Liver (tissue), 3 donors: Measurements from ENCODE around the gene MYO9A.

ENCODE experiments used
- GABPA ChIP-seq, 2 donors: IDR thresholded peaks in 1 of 2; conservative IDR thresholded peaks in 1 of 2; 2 replicates each; pipeline ENCODE4 v1.6.1; 2016; ENCODE audit warnings: antibody characterized with exemption in 2 of 2, mild to moderate bottlenecking in 1 of 2, moderate library complexity in 1 of 2
- HNF4G ChIP-seq: IDR thresholded peaks from 2 replicates; pipeline ENCODE4 v1.6.1; 2016; ENCODE audit warnings: antibody characterized with exemption
- JUND ChIP-seq, 2 donors: IDR thresholded peaks; 2 replicates each; pipeline ENCODE4 v1.6.1; 2016; ENCODE audit warnings: antibody characterized with exemption in 2 of 2
- NR2F2 ChIP-seq: IDR thresholded peaks from 2 replicates; pipeline ENCODE4 v1.6.1; 2016; ENCODE audit warnings: antibody characterized with exemption
- RXRA ChIP-seq, 2 donors: IDR thresholded peaks; 2 replicates each; pipeline ENCODE4 v1.6.1; 2017 to 2018; ENCODE audit warnings: antibody characterized with exemption in 2 of 2, mild to moderate bottlenecking in 1 of 2
- TAF1 ChIP-seq: conservative IDR thresholded peaks from 2 replicates; pipeline ENCODE4 v1.6.1; 2016; ENCODE audit warnings: antibody characterized with exemption, mild to moderate bottlenecking
- TF ChIP-seq, protein P1 (sequence below): fragments of 150-350 bp; IDR thresholded peaks from 2 replicates; pipeline ENCODE4 v1.5.1; 2017; ENCODE audit warnings: improper control_type of control experiment, low read depth, low read length; ENCODE audit not compliant: missing input control
- TF ChIP-seq, protein P2 (sequence below): IDR thresholded peaks from 2 replicates; pipeline ENCODE4 v1.6.1; 2016; ENCODE audit warnings: antibody characterized with exemption
- donor health status: healthy.
- donor health status: healthy.

DNA sequence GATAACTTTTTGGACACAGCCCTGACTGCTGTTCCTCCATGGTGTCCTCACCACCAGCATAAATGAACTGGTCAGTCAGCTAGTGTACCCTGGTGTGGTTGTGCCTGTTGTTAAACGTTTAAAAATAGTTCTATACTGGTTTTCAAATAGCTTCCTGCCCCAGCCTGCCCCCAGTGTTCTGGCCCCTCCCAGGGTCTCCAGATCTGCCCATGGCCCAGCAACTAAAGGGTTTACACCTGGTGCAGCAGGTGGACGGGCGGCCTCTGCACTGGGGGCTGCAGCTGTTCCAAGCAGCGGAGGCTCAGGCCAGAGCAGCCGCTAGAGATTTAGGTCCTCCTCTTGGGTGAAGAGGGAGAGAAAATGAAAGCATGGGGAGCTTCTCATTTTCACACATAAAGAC, 313.7 kb downstream of the MYO9A start:
- TF ChIP-seq HNF4G: no peak
- TF ChIP-seq, protein P1, sequence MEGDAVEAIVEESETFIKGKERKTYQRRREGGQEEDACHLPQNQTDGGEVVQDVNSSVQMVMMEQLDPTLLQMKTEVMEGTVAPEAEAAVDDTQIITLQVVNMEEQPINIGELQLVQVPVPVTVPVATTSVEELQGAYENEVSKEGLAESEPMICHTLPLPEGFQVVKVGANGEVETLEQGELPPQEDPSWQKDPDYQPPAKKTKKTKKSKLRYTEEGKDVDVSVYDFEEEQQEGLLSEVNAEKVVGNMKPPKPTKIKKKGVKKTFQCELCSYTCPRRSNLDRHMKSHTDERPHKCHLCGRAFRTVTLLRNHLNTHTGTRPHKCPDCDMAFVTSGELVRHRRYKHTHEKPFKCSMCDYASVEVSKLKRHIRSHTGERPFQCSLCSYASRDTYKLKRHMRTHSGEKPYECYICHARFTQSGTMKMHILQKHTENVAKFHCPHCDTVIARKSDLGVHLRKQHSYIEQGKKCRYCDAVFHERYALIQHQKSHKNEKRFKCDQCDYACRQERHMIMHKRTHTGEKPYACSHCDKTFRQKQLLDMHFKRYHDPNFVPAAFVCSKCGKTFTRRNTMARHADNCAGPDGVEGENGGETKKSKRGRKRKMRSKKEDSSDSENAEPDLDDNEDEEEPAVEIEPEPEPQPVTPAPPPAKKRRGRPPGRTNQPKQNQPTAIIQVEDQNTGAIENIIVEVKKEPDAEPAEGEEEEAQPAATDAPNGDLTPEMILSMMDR: no peak
- TF ChIP-seq RXRA (IDR thresholded peaks at IDR 0.05): no peak
- TF ChIP-seq NR2F2: no peak
- no peak for TF ChIP-seq JUND (IDR thresholded peaks at IDR 0.05)
- TF ChIP-seq TAF1: no peak
- TF ChIP-seq, protein P2, sequence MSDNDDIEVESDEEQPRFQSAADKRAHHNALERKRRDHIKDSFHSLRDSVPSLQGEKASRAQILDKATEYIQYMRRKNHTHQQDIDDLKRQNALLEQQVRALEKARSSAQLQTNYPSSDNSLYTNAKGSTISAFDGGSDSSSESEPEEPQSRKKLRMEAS: no peak
- no peak for TF ChIP-seq GABPA (IDR thresholded peaks at IDR 0.05 in 1 of 2, conservative IDR thresholded peaks at IDR 0.05 in 1 of 2)
